Gastroesophageal sphincter (tissue), 3 donors: ENCODE measurements around the gene ATG7.

Source experiments
- EP300 ChIP-seq: sonication (generic); formaldehyde crosslinking; IDR thresholded peaks from one replicate; pipeline ENCODE4 v1.6.1; 2017; ENCODE audit warnings: antibody characterized with exemption, mild to moderate bottlenecking
- POLR2A ChIP-seq, 2 donors: fragments of 450-650 bp; IDR thresholded peaks; one replicate each; pipeline ENCODE4 v1.6.1; 2017; ENCODE audit warnings: antibody characterized with exemption in 2 of 2, mild to moderate bottlenecking in 2 of 2, moderate library complexity in 1 of 2
- POLR2AphosphoS5 ChIP-seq: sonication (generic); formaldehyde crosslinking; IDR thresholded peaks from one replicate; pipeline ENCODE4 v1.6.1; 2017; ENCODE audit warnings: antibody characterized with exemption
- TF ChIP-seq, protein P1 (sequence below), 4 experiments: fragments of 200-600 bp in 2 of 4; fragments of 450-650 bp in 2 of 4; sonication (generic) in 1 of 4; IDR thresholded peaks; one replicate each; pipeline ENCODE4 v1.5.1; 2017 to 2019; ENCODE audit warnings: antibody characterized with exemption in 4 of 4, mild to moderate bottlenecking in 2 of 4, moderate library complexity in 2 of 4

DNA sequence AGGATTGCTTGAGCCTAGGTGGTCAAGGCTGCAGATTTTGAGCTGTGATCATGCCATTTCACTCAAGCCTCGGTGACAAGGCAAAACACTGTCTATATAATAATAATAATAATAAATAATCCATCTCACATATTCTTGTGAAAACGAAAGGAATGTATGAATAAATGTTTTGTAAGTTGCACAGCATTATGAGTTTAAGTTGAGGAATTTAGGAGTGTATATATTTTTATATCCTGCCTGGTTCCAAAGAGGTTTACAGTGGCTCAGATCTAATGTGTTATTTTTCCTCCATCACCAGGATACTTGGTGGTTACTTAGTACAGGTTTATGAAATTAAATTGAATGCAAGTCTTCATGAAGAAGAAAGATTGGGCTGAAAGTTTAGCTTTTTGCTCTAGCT lies 77.2 kb downstream of the ATG7 start:
- TF ChIP-seq POLR2A (IDR thresholded peaks at IDR 0.05) (no peak), EP300 (no peak), POLR2AphosphoS5 (no peak)
- TF ChIP-seq, protein P1, sequence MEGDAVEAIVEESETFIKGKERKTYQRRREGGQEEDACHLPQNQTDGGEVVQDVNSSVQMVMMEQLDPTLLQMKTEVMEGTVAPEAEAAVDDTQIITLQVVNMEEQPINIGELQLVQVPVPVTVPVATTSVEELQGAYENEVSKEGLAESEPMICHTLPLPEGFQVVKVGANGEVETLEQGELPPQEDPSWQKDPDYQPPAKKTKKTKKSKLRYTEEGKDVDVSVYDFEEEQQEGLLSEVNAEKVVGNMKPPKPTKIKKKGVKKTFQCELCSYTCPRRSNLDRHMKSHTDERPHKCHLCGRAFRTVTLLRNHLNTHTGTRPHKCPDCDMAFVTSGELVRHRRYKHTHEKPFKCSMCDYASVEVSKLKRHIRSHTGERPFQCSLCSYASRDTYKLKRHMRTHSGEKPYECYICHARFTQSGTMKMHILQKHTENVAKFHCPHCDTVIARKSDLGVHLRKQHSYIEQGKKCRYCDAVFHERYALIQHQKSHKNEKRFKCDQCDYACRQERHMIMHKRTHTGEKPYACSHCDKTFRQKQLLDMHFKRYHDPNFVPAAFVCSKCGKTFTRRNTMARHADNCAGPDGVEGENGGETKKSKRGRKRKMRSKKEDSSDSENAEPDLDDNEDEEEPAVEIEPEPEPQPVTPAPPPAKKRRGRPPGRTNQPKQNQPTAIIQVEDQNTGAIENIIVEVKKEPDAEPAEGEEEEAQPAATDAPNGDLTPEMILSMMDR (IDR thresholded peaks at IDR 0.05) = no peak
